ACC112 (cell line): ENCODE measurements around the gene HID1.

Experiments
- H2AFZ ChIP-seq: fragments of 200-600 bp; sonication (generic); one replicate; pipeline ENCODE4 v1.6.0; 2017; ENCODE audit warnings: antibody characterized with exemption, low read length; ENCODE audit not compliant: unreplicated experiment
- H3K27ac ChIP-seq: fragments of 200-600 bp; sonication (generic); 2 replicates; pipeline ENCODE4 v1.5.1; 2014; ENCODE audit warnings: low read depth, mild to moderate bottlenecking, antibody characterized with exemption, low read length, moderate library complexity
- H3K27me3 ChIP-seq: fragments of 200-600 bp; sonication (generic); 2 replicates; pipeline ENCODE4 v1.6.1; 2014; ENCODE audit warnings: mild to moderate bottlenecking, antibody characterized with exemption, low read length, moderate library complexity, mixed read lengths; ENCODE audit not compliant: insufficient read depth
- H3K36me3 ChIP-seq: fragments of 200-600 bp; sonication (generic); 2 replicates; pipeline ENCODE4 v1.6.1; 2016; ENCODE audit warnings: mild to moderate bottlenecking, antibody characterized with exemption, low read length, moderate library complexity, mixed read lengths; ENCODE audit not compliant: insufficient read depth
- H3K4me1 ChIP-seq: fragments of 200-600 bp; sonication (generic); one replicate; pipeline ENCODE4 v1.6.1; 2016; ENCODE audit warnings: low read length, mixed read lengths; ENCODE audit not compliant: insufficient read depth, unreplicated experiment, control insufficient read depth
- H3K4me3 ChIP-seq: fragments of 200-600 bp; sonication (generic); 2 replicates; pipeline ENCODE4 v1.5.1; 2014; ENCODE audit warnings: mild to moderate bottlenecking, low read depth, low read length
- H3K79me2 ChIP-seq: fragments of 200-600 bp; sonication (generic); one replicate; pipeline ENCODE4 v1.6.0; 2016; ENCODE audit warnings: low read length; ENCODE audit not compliant: control insufficient read depth, unreplicated experiment, insufficient read depth

HID1 gene

DNA sequence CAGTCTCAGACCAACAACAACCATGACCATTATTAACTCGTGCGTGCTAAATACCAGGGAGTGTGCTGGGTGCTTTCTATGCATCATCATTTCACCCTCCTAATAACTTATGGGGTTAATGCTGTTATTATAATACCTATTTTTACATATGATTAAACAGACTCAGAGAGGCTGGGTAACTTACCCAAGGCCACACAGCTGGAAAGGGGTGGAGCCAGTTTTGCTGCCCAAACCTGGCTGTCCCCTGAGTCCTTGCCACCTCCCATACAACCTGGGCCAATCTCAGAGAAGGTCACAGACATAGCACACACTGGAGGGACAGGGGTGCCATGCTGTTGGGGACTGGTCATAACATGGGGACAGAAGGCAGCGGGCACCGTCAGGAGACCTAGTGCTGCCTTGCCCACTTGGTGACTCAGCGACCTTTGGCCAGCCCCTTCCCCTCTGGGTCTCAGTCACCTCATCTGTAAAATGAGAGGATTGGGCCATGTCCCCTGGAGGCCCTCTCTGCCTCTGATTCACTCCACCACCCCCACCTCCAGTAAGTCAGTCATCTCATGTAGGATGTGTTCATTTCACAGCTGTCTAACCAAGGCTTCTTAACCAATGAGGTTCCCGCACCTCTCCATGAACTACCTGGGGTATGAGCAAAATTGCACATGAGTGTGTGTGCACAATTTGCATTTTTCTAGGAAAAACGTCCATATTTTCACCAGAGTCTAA lies 67.7 kb downstream of the HID1 start:
- H3K4me3 ChIP-seq = no peak overlapping the region
- no peaks in the 10 kb centered on the region for H3K36me3 ChIP-seq
- H3K27ac ChIP-seq = no peak overlapping the region
- no peak overlapping the region for H2AFZ ChIP-seq
- no peaks in the 10 kb centered on the region for H3K4me1 ChIP-seq
- H3K27me3 ChIP-seq = peaks cover 16% of the 10 kb centered on the region
- H3K79me2 ChIP-seq = no peaks in the 10 kb centered on the region

GRCh38 chr17:74903671-74904070 lies 68.9 kb downstream of the HID1 start:
- Histone ChIP-seq H3K79me2 (no peaks in the 10 kb centered on the region), H2AFZ (no peak overlapping the region), H3K4me3 (no peak overlapping the region), H3K27ac (no peak overlapping the region), H3K36me3 (no peaks in the 10 kb centered on the region), H3K27me3 (peaks cover 14% of the 10 kb centered on the region), H3K4me1 (no peaks in the 10 kb centered on the region)

- Histone ChIP-seq H3K27me3 (peaks cover 14% of the 10 kb centered on the region), H3K4me3 (no peak overlapping the region), H3K4me1 (no peaks in the 10 kb centered on the region), H3K36me3 (no peaks in the 10 kb centered on the region), H2AFZ (no peak overlapping the region), H3K79me2 (no peaks in the 10 kb centered on the region), H3K27ac (no peak overlapping the region)
Measured at GRCh38 chr17:74903034-74903433, 69.5 kb downstream of the HID1 start.

DNA sequence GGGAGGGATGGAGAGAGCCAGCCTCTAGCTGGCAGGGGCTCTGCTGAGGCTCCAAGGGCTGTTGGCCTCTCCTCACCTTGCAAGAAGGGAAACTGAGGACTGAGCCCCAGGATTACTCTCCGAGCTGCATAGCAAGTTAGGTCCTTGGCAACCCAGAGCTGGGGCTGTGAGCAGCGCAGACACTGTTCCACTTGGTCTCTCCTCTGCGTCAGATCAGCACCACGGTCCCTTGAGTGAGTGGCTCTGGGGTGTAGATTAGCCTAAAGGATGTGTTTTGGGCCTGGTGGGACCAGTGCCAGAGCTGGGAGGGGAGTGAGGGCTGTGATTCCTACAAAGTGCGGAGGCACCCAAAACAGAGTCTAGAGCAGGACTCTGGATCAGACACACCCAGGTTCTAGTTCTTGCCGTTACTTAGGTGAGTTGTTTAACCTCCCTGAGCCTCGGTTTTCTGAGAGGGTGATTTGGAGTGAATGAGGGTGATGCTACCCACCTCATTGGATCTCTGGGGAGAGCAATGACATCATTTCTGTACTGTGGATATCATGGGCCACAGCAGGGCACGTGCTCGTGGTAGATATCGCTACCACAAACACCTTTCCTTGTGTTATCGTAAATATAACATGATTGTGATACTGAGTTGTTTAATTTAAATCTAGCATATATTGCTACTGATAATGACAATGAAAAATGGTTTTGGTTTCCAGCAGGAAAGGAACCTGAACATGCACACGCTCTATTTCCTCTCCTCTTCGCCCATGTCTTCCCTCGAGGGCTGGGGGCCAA lies 71.0 kb downstream of the HID1 start:
- no peak overlapping the region for H2AFZ ChIP-seq
- peaks cover 18% of the 10 kb centered on the region for H3K27me3 ChIP-seq
- no peaks in the 10 kb centered on the region for H3K79me2 ChIP-seq
- H3K4me1 ChIP-seq = no peaks in the 10 kb centered on the region
- H3K27ac ChIP-seq = no peak overlapping the region
- no peak overlapping the region for H3K4me3 ChIP-seq
- no peaks in the 10 kb centered on the region for H3K36me3 ChIP-seq
